NCI-H510A treated with DMSO at 0.1 percent for 48 hours (cell line): Measurements from ENCODE around the gene TOX2.

Experiments used
- DNase-seq: peaks from one replicate; lab custom pipeline; 2025; lab: John Stamatoyannopoulos, UW

TOX2 gene

DNA sequence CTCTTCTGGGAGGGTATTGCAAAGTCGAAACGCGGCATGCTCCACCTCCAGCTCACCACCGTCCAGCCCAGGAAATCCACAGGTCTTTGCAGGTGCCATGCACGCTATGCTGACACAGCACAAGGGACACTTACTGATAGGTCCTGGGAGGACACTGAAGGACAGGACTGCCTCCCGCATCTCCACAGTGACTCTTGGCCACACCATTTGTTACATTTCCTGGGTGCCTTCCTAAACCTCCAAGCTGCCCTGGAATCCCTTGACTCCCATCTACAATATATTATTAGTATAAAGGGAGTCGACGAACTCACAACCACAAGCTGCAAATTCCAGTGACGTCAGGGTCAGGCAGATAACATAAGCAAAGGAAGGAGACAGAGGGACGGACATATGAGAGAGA lies 165.4 kb downstream of the TOX2 start:
- DNase-seq, result no peak

DNA sequence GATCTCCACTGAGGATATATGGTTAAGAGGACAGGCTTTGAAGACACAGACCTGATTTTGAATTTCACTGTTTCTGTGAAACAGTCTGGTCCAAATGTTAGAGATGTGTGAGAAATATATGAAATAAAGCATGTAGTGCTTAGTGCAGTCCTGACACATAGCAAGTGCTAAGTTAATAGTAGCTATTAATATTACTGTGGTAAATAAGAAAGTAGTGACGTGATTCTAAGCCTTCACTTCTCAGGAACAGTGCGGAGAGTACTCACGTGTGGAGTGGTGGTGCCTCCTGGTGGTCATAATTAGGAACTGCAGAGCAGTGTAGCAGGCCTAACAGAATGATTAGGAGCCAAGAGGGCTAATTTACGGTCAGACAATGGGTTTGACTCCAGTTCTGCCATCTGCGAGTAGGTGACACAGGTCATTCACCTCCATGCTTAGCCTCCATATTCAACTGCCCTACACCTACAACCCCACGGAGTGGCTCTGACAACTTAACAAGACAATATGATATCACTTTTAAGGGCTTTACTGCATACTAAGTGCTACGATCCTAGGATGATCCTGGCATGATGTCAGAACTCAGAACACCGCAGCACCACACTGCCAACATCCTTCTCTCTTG lies 166.1 kb downstream of the TOX2 start:
- DNase-seq, result peak; percentile 83

DNA sequence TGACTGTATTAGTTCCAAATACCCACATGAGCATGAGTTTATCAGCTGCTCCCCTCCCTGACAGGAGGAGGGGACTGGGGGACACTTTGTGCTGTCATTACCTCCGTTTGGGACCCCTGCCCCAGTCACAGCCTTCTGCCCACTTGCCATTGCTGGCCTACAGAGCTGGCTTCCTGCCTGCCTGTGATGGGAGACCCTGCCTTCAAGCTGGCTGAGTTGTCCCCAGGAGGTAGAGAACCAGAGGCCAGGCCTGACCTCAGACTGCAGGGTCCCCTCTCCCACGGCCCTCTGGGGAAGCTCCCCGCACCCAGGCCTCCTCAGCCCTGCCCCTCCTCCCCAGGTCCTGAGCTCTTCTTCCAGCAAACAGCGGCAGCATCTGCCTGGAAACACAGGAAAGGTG lies 166.8 kb downstream of the TOX2 start:
- no peak for DNase-seq

DNA sequence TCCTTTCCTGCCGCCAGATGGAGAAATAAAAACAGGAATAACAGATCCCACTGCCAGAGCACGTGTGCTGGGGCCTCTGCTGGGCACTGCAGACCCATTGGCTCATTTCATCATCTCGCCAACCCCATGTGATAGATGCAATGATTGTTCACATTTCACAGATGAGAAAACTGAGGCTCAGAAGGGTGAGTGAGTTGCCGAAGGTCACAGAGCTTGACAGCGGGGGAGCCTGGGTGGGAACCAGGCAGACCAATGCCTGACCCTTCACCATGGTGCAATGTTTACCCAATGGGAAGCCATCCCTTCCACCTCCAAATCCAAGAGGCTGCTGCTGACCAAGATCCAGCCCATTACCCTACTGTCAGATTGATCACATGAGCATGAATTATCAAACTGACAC lies 167.2 kb downstream of the TOX2 start:
- DNase-seq, result no peak

DNA sequence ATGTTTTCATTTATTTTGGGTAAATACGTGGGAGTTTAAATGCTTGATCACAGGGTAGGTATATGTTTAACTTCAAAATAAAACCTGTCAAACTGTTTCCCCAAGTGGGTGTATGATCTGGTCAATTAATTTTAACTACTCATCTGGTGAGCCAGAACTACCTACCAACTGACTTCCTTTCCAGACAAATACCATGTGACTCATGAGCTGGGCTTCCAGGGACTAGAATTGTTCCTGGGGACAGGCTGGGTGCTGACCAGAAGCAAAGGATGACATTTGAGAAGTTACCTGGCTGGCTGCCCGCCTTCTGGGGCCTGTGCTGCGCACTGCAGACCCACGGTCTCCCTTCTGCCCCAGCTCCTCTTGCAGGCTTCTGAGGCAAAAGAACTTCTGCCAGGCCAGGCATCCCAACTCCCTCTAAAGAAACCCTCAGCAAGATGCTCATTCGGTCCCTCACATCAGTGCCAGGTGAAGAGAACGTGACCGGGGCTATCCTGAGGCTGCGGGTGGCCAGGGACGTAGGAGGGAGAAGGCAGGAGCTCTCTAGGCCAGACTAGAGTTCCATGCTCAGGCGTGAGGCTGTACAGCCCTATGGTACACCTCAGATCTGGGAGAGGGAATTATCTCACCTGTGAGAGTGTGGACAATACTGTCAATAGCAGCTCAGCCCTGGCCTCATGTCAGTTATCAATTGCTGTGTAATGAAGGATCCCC lies 168.7 kb downstream of the TOX2 start:
- peak; percentile 40 for DNase-seq

DNA sequence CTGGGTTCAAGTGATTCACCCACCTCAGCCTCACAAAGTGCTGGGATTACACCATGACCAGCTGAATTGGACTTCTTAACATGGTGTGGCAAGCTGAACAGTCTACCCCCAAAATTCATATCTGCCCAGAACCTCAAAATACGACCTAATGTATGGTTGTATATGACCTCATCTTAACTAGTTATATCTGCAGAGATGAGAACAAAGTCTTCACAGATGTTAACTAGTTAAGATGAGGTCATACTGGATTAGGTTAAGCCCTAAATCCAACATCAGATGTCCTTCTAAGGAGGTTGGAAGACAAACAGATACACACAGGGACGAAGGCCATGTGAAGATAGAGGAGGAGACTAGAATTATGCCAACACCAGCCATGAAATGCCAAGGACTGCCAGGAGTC lies 169.8 kb downstream of the TOX2 start:
- DNase-seq, result no peak

DNA sequence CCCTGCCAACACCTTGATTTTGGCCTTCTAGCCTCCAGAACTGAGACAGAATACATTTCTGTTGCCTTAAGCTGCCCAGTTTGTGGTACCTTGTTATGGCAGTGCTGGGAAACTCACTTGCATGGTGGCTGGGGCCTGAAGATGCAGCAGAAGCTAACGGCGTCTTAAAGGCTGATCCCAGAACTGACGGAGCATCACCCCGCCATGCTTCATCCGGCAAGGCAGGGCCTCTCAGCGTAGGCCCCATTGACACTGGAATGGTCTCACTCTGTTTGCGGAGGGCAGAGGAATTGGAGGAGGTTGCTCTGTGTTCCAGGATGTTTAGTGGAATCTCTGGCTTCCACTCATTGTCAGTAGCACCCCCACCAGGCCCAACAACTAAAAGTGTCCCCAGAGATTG lies 170.2 kb downstream of the TOX2 start:
- no peak for DNase-seq

DNA sequence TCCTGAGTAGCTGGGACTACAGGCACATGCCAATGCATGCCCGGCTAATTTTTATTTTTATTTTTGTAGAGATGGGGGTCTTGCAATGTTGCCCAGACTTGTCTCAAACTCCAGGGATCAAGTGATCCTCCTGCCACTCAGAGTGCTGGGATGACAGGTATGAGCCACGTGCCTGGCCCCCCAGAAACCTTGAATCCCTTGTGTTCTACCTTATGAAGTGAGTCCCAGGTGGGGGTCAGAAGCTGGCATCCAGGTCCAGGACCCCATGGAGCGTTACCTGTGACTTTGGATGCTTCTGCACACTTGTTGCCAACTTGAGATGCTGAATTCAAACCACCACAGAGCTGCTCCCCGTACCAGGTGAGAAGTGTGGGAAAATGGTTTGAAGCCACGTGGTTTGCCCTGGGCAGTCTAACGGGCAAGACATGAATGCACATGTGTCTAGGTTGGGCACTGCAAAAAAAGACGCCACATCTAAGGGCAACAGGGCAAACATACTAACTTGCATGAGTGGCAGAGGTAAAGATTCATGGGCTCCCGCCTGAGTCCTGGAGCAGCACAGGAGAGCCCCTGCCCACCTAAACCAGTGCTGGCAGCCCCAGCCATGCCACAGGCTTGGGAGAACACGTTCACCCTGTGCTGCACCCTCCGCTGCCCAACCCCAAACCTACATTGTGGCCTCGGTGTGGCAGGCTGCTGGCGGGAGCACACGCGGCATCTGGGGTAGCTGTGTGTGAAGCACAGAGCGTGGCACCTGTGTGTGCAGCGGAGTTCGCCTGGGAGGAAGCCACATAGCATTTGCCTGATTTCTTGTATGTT lies 171.2 kb downstream of the TOX2 start:
- no peak for DNase-seq

DNA sequence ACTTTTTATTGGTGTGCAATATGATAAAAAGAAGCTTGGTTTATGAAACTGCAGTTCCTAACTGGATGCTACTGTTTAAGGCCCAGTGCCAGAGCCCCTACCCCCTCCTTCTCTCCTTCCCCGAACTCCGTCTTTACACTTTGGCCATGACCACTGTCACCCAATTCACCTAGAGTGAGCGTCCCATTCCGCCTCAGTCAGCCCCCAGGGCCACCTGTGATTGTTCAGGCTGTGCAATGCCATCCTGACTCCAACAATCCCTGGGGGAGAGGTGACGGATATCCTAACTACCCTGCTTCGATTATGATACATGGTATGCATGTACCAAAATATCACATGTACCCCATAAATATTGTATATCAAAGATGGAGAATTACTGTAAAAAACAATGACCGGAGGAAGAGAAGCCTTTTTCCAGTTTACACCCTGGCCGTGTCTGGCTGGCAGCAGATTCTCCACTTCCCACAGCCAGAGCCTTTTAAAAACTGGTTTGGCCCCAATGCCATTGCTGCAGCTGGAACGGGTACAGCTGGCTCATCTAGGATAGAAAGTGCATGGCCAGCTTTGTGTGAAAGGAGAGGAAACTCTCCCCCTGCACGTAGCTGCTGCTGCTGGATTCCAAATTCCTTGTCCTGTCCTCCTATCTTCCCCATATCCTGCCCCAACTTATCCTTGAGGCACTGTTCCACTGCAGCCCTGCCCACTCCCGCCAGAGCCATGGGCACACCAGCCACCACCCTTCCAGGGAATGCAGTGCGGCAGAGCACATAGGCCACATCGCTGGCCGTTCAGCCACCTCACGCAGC lies 172.6 kb downstream of the TOX2 start:
- no peak for DNase-seq

DNA sequence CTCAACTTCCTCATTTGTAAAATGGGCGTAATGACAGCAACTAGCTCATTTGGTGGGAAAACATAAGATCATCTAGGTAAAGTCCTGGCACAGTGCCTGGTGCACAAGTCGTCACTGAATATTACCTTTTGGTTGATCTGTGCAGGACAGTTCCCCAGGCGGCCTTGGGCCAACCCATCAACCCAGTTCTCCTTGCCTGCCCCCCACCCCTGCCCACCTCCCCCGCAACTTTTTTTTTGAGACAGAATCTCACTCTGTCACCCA lies 173.1 kb downstream of the TOX2 start:
- DNase-seq, result no peak

DNA sequence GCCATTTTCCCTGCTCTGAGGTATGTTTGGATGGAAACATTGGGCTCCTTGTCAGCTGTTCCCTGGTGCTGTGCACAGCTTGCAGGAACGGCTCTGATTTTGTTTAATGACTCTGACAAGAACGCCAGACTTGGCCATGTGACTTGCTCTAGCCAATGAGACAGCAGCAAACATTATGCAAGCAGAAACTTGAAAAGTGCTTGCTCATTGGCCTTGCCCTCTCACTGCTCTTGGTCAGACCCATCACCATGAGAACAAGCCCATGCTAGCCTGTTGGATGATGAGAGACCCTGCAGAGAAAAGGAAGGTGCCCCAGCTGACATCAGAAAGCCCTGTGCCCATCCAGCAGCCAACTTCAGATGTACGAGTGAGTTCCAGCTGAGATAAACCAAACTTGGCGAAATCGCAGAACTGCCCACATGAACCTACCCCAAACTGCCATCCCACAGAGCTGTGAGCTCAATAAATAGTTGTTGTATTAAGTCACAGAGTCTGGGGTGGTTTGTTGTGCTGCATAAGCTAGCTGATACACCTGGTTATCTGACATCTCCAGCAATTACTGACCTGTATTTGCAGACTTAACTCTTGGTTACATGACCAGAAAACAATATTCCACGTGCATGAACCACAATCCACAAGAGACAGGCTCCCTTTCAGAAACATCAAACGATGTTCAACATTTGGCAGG lies 175.5 kb downstream of the TOX2 start:
- peak; percentile 82 for DNase-seq

DNA sequence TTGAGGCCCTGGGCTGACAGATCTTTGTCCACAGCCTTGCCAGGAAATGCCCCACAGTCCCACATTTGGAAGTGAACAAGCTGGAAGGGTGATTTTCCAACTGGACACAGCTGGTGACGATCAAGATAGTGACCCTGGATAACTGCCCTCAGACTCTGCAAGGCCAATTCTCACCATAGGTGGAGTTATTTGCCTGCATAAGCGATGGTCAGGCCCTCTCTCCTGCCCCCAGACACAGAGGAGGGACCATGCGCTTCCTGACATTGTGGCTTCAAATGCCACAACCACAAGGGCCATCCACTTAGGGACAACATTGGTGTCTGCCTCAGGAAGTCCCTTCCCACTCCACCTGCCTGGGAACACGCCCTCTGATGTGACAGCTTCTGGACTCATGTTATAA lies 176.4 kb downstream of the TOX2 start:
- DNase-seq, result peak; percentile 17

DNA sequence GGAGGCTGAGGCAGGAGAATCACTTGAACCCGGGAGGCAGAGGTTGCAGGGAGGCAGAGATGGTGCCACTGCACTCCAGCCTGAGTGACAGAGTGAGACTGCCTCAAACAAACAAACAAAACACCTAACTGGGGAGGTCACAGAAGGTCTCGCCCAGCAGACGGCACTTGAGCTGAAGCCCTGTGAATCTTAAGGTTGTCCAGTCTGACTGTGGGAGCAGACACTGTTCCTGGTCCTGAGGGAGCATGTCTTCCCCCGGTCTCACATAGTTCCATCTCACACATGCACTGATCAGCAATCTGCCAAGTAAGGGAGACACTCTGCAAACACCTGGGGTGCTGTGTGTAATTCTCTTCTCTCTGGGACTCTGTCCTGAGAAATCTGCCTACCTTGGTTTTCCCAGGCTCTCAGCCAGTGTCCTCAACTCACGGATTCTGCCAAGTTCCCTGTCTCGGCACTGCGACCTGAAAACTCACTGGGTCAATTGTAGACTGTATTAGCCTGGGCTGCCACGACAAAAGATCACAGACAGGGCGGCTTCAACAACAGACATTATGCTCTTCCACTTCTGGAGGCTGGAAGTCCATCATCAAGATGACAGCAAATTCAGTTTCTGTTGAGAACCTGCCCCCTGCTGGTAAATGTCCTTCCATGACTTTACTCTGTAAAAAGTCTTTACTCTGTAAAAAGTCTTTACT lies 178.0 kb downstream of the TOX2 start:
- peak; percentile 64 for DNase-seq

DNA sequence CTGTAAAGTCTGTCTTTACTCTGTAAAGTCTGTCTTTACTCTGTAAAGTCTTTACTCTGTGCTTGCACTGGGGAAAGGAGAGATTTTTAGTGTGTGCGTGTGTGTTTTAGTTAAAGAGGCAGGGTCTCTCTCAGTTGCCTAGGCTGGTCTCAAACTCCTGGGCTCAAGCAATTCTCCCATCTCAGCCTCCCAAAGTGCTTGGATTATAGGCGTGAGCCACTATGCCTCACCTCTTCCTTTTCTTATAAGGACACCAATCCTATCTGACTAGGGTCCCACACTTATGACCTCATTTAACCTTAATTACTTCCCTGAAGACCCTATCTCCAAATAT lies 178.6 kb downstream of the TOX2 start:
- DNase-seq, result no peak

DNA sequence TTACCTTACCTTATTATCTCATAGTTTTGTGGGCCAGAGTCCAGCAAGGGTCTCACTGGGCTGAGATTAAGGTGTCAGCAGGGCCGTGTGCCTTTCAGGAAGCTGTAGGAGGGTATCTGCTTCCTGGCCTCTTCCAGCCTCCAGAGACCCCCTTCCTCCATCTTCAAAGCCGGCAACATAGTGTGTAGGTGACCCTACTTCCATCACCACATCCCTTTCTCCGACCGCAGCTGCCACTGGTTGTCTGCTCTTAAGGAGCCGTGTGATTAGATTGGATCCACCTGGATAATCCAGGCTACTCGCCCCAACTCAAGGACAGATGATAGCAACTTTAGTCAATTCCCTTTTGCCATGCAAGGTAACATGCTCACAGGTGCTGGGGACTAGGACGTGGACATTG lies 181.2 kb downstream of the TOX2 start:
- DNase-seq, result no peak

DNA sequence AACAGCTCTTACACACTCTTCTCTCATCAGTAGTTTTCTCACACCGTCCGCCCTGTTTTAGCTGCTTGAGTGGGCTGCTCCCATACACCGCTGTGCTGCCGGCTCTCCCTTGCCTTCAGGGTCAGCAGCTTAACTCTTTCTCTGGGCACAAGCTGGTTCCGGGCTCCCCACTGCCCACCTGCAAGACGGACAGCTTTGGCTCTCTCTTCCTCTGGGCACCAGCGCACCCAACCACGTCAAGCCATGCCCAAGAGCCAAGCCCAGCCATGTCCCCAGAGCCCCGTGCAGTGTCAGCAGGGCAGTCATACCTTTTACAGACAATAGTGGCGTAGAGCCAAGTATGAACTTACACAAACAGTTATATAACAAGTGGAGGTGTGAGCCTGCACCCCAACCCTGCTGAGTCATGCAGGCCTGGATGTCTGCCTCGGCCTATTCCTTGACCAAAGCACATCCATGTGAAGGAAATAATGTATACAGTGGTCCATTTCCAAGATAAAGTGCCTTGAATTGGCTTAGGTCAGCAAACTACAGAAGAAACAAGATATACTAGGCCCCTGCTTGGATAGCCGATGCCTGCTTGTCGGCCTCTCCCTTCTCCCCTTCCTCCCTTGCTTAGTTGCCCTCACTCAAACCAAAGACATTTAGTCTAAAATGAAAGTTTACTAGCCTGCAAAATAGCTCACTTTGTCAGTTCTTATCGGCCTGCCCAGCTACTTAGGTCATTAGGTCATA lies 183.0 kb downstream of the TOX2 start:
- no peak for DNase-seq

DNA sequence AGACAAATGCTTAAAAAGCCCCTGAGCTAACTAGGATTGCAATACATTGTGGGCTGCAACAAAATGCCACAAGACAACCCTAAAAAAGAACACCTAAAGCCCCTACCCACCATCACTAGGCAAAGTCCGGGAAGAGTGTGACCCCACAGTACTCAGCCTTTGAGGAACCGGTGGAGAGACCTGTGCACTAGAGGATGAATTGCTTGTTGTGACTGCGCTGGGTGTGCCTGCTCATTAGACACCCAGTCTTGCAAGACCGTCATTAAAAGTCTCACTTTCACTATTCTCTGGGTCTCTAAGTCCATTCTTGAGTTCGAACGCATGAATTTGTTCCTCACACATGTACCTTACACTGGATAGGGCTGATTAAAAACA lies 183.6 kb downstream of the TOX2 start:
- no peak for DNase-seq

DNA sequence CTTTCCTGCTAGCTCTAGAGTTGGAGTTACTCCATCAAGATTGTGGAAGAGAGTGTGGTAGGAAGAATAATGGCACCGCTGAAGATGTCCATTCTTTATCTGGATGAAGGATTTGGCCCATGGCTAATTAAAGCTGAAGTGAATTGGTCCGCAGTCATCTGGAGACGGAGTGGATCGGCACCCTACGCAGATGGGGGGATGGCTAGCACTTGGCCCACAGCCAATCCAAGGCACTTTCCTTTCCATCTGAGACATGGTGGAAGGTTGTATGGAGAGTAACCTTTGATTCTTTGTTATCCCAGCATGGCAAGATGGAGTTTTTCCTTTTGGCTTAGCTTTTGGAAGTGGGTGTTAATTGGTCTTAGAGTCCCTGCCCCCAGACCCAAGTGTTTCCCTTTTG lies 184.0 kb downstream of the TOX2 start:
- no peak for DNase-seq

DNA sequence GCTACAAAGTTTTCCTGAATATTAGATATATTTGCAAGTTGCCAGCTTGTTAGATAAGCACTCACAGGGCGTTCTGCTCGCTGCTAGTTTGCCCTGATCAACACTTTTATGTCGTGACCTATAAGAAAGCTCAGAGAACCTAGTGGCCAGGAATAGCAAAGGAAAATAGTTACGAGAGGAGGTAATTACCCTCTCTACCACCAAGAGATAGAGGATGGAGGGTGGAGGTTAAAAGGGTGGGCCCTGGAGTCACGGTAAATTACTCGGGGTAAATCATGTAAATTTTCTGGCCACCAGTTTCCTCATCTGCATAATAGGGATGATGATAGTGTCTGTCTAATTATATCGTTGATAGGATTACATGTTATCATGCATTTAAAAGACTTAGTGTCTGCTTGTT lies 185.2 kb downstream of the TOX2 start:
- no peak for DNase-seq

DNA sequence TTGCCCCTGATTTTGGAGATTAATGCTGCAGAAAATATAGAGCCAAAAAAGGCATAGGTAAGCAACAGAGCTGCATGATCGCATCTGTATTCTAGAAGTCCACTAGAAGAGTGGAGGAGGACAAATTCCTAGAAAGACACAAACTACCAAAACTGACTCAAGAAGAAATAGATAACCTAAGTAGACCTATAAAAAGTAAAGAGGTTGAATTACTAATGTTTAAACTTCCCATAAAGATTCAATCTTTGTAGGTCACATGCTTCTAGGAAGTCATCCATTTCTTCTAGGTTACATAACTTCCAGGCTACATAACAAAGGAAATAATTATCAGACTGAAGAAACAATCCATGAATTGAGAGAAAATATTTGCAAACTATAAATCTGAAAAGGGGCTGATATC lies 187.9 kb downstream of the TOX2 start:
- DNase-seq, result no peak
